Stomach (tissue), 9 donors: ENCODE measurements around the gene MAP1LC3B. TPM values are rescaled to one million over a fixed set of nuclear protein-coding genes. Genes with fewer than 3 reads are reported as not detected.
A peak's percentile ranks its signal among the peaks of the same experiment; 100 is the strongest.

Source experiments
- DNase-seq, 2 donors: peaks; one replicate each; pipeline versions ENCODE4 v3.0.0 to v3.0.0-alpha.2; 2013 to 2019
- H3K27ac ChIP-seq, 5 donors: fragments of 200-600 bp in 4 of 5; sonication (generic) in 4 of 5; one replicate each; pipeline ENCODE4 v1.5.1; 2013 to 2019; ENCODE audit warnings: mild to moderate bottlenecking in 1 of 5, moderate library complexity in 1 of 5
- H3K27me3 ChIP-seq, 3 donors: fragments of 200-600 bp; sonication (generic); one replicate each; pipeline ENCODE4 v1.5.1; 2017 to 2019; ENCODE audit warnings: mixed run types in 1 of 3
- H3K36me3 ChIP-seq, 4 donors: fragments of 200-600 bp; sonication (generic); 1 replicate in 3 of 4; 2 replicates in 1 of 4; pipeline ENCODE4 v1.5.1; 2016 to 2019
- H3K4me1 ChIP-seq, 4 donors: fragments of 200-600 bp; sonication (generic); one replicate each; pipeline ENCODE4 v1.5.1; 2016 to 2019
- H3K4me3 ChIP-seq, 4 donors: fragments of 200-600 bp; sonication (generic) in 3 of 4; one replicate each; pipeline ENCODE4 v1.5.1; 2016 to 2019; ENCODE audit warnings: mild to moderate bottlenecking in 1 of 4
- H3K9me3 ChIP-seq, 4 donors: fragments of 200-600 bp; sonication (generic); one replicate each; pipeline ENCODE4 v1.5.1; 2016 to 2019
- EP300 ChIP-seq: sonication (generic); formaldehyde crosslinking; IDR thresholded peaks from one replicate; pipeline ENCODE4 v1.6.1; 2017; ENCODE audit warnings: antibody characterized with exemption
- POLR2A ChIP-seq, 4 donors: fragments of 450-650 bp; IDR thresholded peaks; one replicate each; pipeline ENCODE4 v1.6.1; 2016; ENCODE audit warnings: antibody characterized with exemption in 4 of 4, control low read depth in 2 of 4, mild to moderate bottlenecking in 1 of 4, moderate library complexity in 1 of 4
- POLR2AphosphoS5 ChIP-seq, 3 donors: sonication (generic); formaldehyde crosslinking; IDR thresholded peaks; one replicate each; pipeline ENCODE4 v1.6.1; 2016; ENCODE audit warnings: antibody characterized with exemption in 3 of 3
- WGBS, 5 donors: extraction: QIAGEN DNeasy Blood & Tissue Kit in 3 of 5; methylation state at CpG; one replicate each; pipeline versions ENCODE4 v1.1.5 to v1.1.7; 2013 to 2018; 5-methylcytosine and 5-hydroxymethylcytosine counted together
- intact Hi-C: fragments of 100-400 bp; cut with DNase I; formaldehyde crosslinking; loops from one replicate; pipeline ENCODE4 v1.15.1; 2023; ENCODE audit warnings: low total_unique reads
- polyA plus RNA-seq, 3 donors: library from polyadenylated mRNA; stranded (reverse); fragments of 200-250 nt; gene quantifications; one replicate each; pipeline ENCODE4 v1.2.3, GENCODE V29; 2013
- total RNA-seq, 5 donors: library from RNA; depleted of rRNA; stranded (reverse); fragments of >200 nt; gene quantifications; one replicate each; pipeline versions ENCODE4 v1.1.0 to v1.2.3, GENCODE V29; 2014 to 2016
- TF ChIP-seq, protein P1 (sequence below), 7 experiments: fragments of 450-650 bp in 4 of 7; fragments of 200-600 bp in 3 of 7; sonication (generic) in 3 of 7; IDR thresholded peaks; one replicate each; pipeline ENCODE4 v1.5.1; 2016 to 2019; ENCODE audit warnings: antibody characterized with exemption in 7 of 7, control low read depth in 2 of 7, mild to moderate bottlenecking in 1 of 7
- donor health status: healthy with polysubstance abuse.
- donor health status: Bipolar disorder and iron deficiency.
- donor health status: healthy.

MAP1LC3B gene
- total and polyA plus RNA-seq, 8 donors: 24.6 to 111 (median 50.1) TPM

DNA sequence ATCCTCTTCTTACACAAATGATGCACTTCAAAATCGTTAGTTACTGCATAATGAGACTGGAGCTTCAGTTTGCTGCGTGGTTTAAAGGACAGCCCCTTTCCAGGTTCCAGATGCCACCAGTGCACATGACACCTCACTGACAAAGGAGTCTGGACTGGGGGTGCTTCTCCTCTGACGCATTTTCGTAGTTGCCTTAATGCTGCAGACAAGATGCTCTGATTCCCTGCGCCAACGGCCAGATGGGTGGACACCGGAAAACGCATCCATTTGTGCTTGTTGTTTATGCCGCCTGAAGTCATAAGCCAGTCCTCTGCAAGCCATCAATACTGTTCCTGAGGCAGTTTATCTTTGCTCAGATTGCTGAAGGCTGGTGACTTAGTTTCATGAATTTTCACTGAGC lies 24.6 kb upstream of the MAP1LC3B start:
- peaks cover 6 to 15% (median 12%) of the 10 kb centered on the region in 4 donors for H3K36me3 ChIP-seq
- WGBS, 5 donors: 84 to 93% (median 91%) methylated on average over 9 of the region's 9 CpGs
- TF ChIP-seq EP300 (no peak), POLR2AphosphoS5 (IDR thresholded peaks at IDR 0.05) (no peak), POLR2A (IDR thresholded peaks at IDR 0.05) (no peak)
- TF ChIP-seq, protein P1, sequence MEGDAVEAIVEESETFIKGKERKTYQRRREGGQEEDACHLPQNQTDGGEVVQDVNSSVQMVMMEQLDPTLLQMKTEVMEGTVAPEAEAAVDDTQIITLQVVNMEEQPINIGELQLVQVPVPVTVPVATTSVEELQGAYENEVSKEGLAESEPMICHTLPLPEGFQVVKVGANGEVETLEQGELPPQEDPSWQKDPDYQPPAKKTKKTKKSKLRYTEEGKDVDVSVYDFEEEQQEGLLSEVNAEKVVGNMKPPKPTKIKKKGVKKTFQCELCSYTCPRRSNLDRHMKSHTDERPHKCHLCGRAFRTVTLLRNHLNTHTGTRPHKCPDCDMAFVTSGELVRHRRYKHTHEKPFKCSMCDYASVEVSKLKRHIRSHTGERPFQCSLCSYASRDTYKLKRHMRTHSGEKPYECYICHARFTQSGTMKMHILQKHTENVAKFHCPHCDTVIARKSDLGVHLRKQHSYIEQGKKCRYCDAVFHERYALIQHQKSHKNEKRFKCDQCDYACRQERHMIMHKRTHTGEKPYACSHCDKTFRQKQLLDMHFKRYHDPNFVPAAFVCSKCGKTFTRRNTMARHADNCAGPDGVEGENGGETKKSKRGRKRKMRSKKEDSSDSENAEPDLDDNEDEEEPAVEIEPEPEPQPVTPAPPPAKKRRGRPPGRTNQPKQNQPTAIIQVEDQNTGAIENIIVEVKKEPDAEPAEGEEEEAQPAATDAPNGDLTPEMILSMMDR (IDR thresholded peaks at IDR 0.05): no peak
- no peak for DNase-seq
- H3K27me3 ChIP-seq: no peaks in the 10 kb centered on the region
- peaks cover 49 to 91% (median 71%) of the 10 kb centered on the region in 4 donors for H3K4me1 ChIP-seq
- no peak overlapping the region for H3K27ac ChIP-seq
- intact Hi-C loops: no loop called here
- H3K9me3 ChIP-seq: no peaks in the 10 kb centered on the region
- H3K4me3 ChIP-seq: no peak overlapping the region

DNA sequence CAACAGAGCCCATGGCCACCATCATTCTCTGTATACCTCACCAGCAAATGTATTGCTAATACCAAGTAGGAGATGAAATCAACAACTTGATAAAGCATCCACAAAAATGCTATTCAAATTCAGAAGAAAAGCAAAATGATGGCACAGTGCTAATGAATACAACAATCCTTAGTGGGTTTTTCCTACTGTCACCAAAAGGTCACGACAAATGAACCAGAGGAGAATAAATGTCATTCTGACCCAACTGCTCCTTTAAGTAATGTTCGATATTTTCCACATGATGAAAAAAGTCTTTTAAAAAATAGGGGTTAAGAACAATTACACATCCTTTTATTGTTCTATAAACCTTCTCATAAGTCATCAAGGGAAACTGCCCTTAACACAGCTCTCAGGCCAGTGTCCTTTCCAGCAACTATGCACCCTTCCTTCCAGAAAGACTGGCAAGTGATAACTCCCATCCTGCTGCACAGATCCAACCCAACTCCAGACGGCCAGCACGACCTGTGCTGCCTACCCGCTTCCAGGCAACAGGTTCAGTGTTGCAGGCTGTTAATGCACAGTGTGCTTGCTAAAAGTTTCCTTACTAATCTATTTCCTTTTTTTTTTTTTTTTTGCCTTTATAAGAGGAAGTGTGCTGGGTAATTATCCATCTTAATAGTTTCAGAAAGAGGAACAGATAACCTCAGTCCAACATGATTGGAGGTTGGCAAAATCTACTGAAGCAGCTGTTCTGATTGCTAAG lies 23.9 kb upstream of the MAP1LC3B start:
- peaks cover 6 to 15% (median 11%) of the 10 kb centered on the region in 4 donors for H3K36me3 ChIP-seq
- H3K27ac ChIP-seq: peak overlapping the region in 2 of 5 donors; percentile 35 to 43
- no peak overlapping the region for H3K4me3 ChIP-seq
- no peaks in the 10 kb centered on the region for H3K9me3 ChIP-seq
- H3K4me1 ChIP-seq: peaks cover 49 to 85% (median 67%) of the 10 kb centered on the region in 4 donors
- 55 to 60% (median 58%) methylated on average over 5 of the region's 5 CpGs for WGBS, 5 donors
- no peaks in the 10 kb centered on the region for H3K27me3 ChIP-seq
- DNase-seq: no peak
- TF ChIP-seq POLR2AphosphoS5 (IDR thresholded peaks at IDR 0.05) (no peak), POLR2A (IDR thresholded peaks at IDR 0.05) (no peak), EP300 (no peak)
- TF ChIP-seq, protein P1 (IDR thresholded peaks at IDR 0.05): no peak
- intact Hi-C loops: no loop called here

DNA sequence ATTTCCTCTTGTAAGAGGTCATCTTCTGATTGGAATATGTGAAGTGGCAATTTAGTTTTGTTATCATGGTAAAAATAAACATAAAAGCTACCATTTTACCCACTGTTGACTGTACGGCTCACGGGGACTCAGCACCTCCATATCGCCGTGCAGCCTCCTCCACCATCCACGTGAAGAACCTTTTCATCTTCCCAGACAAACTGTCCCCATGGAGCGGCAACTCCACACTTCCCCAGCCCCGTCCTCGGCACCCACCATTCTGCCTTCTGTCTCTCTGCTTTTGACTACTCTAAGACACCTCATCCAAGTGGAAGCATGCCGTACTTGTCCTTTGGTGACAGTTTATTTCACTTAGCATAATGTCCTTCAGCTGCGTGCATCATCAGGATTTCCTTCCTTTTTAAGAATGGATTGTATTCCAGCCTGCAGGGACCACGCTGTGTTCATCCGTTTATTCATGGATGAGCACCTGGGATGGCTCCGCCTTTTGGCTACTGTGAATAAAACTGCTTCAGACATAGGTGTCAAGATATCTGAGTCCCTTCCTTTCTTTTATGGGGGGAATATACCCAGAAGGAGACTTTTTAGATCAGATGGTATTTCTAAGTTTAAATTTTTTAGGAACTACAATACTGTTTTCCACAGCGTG lies 22.9 kb upstream of the MAP1LC3B start:
- TF ChIP-seq, protein P1 (IDR thresholded peaks at IDR 0.05): no peak
- TF ChIP-seq EP300 (no peak), POLR2A (IDR thresholded peaks at IDR 0.05) (no peak), POLR2AphosphoS5 (IDR thresholded peaks at IDR 0.05) (no peak)
- WGBS, 5 donors: 87 to 93% (median 90%) methylated on average over 14 of the region's 14 CpGs
- peak overlapping the region in 2 of 5 donors; percentile 35 to 43 for H3K27ac ChIP-seq
- no peak for DNase-seq
- no peak overlapping the region for H3K4me3 ChIP-seq
- peaks cover 6 to 15% (median 11%) of the 10 kb centered on the region in 4 donors for H3K36me3 ChIP-seq
- intact Hi-C loops: no loop called here
- H3K4me1 ChIP-seq: peaks cover 39 to 76% (median 57%) of the 10 kb centered on the region in 4 donors
- no peaks in the 10 kb centered on the region for H3K9me3 ChIP-seq
- H3K27me3 ChIP-seq: no peaks in the 10 kb centered on the region

DNA sequence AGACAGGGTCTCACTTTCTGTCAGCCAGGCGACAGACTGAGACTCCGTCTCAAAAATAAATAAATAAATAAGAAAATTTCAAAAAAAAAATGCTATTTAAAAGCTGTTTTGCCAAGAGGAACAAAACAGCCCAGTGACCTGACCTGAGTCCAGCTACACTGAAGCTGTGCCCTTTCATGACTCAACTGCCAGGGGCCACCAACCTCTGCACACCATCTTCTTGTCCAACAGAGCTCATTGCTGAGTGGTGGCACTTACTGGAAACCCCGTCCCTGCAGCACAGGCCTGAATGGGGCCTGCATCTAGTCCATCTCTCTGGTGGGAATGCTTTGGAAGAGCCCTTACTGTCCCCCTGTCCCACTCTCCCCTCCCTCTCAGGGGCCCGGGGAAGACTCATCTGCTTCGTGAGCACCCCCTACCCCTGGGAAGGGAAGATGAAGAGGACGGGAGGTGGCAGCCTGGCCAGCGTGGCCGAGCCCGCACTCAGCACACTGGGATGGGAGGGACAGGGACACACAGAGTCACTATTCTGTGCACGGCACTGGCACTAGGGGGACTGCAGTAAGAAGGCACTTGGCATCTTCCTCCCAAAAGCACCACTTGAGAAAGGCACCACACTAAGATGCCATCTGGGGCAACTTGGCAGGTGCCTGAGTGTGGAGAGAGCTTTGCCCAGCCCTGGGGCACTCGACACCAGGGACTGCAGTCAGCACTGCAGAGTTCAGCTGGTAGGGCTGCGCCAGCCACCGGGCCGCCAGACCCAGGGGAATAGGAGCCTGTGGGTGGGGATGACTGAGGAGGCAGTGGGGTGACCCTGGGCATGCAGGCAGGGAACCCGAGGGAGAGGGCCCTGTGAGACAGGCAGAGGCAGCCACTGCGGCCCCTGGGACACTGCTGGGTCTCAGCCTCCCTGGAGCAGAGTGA lies 22.1 kb upstream of the MAP1LC3B start:
- Histone ChIP-seq H3K4me1 (peaks cover 33 to 74% (median 51%) of the 10 kb centered on the region in 4 donors), H3K36me3 (peaks cover 6 to 16% (median 13%) of the 10 kb centered on the region in 4 donors), H3K9me3 (no peaks in the 10 kb centered on the region), H3K4me3 (no peak overlapping the region), H3K27me3 (no peaks in the 10 kb centered on the region), H3K27ac (peak overlapping the region in 1 of 5 donors; percentile 65)
- WGBS, 5 donors: 77 to 90% (median 84%) methylated on average over 11 to 16 of the region's 16 CpGs
- TF ChIP-seq EP300: no peak
- TF ChIP-seq POLR2A (IDR thresholded peaks at IDR 0.05): no peak
- TF ChIP-seq, protein P1 (IDR thresholded peaks at IDR 0.05): no peak
- no peak for TF ChIP-seq POLR2AphosphoS5 (IDR thresholded peaks at IDR 0.05)
- DNase-seq: no peak
- intact Hi-C loops: no loop called here
